GM19324 (cell line): ENCODE measurements around the gene RAC3.

Experiments
- ATAC-seq: cut with Tn5 transposase; IDR thresholded peaks from one replicate; pipeline ENCODE4 v1.9.1; 2021; ENCODE audit warnings: mild to moderate bottlenecking, moderate library complexity; ENCODE audit not compliant: unreplicated experiment, low FRiP score

RAC3 gene

DNA sequence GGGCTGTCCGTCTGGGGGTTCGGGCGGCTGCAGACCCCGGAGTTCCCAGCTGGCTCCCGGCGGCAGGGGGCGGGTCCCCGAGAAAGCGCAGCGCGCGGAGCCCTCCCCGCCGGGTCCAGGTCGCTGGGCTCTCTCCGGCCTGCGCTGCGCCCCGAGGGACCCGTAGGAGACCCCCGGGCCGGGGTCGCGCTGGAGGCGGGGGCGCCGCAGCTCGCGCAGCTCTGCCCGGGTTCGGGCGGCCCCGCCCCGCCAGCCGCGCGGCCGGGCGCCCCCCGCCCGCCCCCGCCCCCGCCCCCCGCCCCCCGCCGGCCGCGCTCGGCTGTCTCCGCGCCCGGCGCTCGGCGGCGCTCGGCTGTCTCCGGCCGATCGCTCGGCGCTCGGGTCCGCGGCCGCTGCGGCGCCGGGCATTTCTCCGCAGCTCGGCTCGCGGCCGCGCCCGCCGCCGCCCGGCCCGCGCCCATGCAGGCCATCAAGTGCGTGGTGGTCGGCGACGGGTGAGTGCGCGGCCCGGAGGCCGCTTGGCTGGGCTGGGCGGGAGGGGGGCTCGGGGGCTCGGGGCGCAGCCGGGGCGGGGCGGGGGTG is at the start of gene RAC3:
Gene RAC3 (plus strand): TSS at position 376 of the 582 bp plus-strand sequence. CDS start 84 bp downstream, at position 460.
- no peak for ATAC-seq

- no peak for ATAC-seq
These were observed 48.4 kb upstream of the RAC3 start for GRCh38 chr17:81983011-81983638.

GRCh38 chr17:81983639-81984373 is 47.7 kb upstream of the RAC3 start:
- no peak for ATAC-seq

DNA sequence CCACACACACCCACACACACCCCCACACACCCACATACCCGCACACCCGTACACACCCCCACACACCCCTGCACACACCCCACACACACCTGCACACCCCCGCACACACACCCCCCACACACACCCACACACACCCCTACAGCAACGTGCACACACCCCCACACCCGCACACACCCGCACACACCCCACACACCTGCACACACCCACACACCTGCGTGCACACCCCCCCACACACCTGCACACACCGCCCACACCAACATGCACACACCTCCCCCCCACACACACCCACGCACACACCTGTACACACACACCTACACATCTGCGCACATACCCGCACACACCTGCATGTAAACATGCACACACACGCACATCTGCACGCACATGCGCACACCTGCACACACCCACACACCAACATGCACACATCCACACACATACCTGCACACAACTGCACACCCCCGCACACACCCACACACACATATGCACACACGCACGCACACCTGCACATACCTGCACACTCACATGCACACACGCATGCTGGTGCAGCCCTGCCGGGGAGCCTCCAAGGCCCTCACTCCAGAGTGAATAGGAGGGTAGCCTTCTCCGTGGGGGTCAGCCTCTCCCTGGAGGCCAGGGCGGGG is 46.6 kb upstream of the RAC3 start:
- no peak for ATAC-seq

DNA sequence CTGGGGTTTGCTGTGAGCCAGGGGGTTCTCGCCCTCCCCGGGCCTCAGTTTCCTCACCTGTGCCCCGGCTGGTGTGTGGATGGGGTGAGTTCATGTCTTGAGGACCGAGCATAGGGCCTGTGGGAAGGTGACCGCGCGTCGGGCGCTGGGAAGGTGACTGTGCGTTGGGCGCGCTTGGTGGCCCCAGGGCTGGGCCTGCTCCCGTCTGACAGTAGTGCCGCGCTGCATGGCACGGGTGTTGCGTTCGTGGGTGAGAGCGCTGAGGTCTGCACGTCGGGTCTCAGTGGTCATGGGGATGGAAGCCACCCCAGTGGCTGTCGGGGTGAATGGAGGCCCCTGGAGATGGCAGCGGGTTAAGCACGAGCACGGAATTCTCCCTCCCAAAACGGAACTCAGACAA is 44.9 kb upstream of the RAC3 start:
- ATAC-seq = no peak

DNA sequence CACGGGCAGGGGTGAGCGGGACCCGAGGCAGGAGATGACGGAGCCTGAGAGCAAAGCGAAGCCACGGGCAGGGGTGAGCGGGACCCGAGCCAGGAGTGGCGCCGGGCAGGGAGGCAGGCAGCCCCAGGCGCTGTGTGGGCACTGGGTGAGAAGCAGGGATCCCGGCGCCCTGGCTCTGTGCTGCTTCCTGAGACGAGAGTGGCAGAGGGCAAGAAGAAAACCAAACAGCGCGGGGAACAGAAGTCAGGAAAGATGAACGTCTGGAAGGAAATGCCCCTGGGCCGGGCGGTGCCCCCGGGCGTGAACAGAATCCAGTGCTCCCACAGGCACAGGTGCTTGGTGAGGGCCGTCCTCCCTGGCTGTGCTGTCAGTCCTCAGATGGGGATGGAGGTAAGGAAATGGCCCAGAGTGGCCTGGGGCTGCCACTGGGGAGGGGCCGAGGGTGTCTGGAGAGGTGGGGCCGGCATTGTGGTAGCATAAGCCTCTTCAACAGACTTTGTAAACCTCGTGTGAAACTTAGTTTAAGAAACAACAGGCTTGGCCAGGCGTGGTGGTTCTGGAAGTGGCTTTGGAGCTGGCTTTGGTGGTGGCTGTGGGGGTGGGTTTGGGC is 44.2 kb upstream of the RAC3 start:
- ATAC-seq = no peak

DNA sequence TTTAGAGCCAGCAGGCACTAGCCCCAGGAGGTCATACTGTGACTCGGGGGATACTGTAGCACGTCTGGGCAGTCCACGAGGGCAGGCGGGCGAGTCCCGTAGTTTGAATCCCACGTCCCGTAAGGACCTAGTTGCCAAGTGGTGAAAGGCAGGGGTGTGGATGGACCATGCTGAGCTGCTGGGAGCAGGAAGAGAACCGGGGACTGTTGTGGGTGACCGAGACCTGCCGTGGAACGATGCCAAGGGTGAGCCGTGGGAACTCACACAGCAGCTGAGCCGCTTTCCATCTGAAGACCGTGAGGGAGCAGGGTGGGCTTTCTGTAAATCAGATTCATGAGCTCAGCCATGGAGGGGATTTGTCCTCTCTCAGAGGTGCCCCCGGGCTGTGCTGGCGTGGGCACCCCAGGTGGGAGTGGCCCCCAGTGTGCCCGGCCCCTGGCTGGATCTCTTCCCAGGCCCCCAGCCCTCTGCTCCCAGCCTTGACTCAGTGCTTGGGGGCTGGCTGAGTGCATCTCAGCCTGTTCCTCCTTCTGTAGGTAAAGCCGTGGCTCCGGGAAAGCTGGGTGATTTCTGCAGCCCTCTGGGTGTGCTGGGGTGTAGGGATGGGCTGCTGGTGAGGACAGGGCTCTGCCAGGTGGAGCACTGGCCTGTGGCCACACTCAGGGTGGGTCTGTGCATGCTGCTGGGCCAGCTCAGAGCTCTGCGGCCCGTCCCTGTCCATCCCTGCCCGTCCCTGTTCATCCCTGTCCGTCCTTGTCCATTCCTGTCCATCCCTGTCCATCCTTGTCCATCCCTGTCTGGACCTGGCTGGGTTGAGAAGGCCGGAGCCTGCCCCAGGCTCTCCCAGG is 40.4 kb upstream of the RAC3 start:
- ATAC-seq = no peak

GRCh38 chr17:81991684-81992305 is 39.7 kb upstream of the RAC3 start:
- no peak for ATAC-seq

GRCh38 chr17:81992306-81993102 is 39.0 kb upstream of the RAC3 start:
- no peak for ATAC-seq

GRCh38 chr17:81993729-81994592 is 37.5 kb upstream of the RAC3 start:
- no peak for ATAC-seq

- no peak for ATAC-seq
These were observed 36.6 kb upstream of the RAC3 start for GRCh38 chr17:81994593-81995462.

DNA sequence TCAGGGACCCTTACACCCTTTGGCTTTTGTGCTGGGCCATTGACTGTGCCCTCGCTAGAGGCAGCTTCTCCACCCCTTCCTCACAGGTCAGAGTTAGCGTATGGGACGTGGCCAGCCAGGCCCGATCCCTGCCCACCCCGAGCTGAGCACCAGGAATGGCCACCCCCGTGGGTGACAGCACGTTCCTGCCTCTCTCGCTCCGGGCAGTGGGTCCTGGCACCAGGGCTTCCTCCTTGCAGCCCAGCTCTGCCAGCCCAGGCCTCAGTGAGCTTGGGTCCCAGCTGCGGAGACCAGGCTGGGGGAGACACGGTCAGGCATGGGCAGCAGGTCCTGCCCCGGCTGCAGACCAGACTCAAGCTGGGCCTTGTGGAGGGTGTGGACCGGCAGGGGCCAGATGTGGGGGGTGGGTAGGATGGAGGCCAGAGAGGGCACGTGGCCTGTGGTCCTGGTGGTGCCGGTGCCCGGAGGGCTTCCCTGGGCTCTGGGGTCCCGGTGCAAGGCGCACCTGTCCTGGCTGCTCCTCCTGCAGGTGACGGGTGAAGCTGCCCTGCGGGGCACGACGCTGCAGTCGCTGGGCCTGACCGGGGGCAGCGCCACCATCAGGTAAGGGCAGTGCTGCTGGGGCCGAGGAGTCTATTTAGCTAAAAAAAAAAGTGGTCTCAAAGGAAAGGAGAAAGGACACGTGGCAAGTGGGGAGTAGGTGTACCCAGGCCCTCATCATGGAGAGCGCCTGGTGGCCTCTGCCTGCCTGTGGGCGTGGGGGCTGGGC is 35.8 kb upstream of the RAC3 start:
- no peak for ATAC-seq

GRCh38 chr17:81996232-81996756 is 35.2 kb upstream of the RAC3 start:
- ATAC-seq = no peak

GRCh38 chr17:81996757-81997441 is 34.6 kb upstream of the RAC3 start:
- ATAC-seq = no peak

DNA sequence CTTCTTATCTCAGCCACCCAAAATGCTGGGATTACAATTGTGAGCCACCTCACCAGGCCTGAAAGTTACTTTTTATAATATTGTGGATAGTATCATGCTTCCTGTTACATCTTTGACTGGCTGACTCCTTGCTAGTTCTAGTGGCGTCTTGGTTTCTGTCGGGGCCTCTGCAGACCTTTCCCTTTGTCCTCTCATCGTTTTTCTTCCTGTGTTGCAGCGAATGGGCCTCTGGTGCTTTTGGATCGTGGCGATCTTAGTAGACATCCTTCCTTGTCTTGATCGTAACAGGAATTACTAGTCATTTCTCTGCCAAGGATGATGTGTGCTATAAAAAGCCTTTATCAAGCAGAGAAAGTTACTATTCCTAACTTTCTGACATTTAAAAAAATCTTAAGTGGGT is 33.3 kb upstream of the RAC3 start:
- ATAC-seq = no peak
